ENCODE results near the gene PTP4A1.

The PTP4A1 gene

GRCh38 chr6:63554782-63555181, 17.5 kb upstream of the PTP4A1 start:
- no peak for DNase-seq (ENCODE audit: low read depth in 1 of 2, low spot score in 1 of 2)

- DNase-seq (ENCODE audit: low read depth in 1 of 2, low spot score in 1 of 2): no peak
Measured at GRCh38 chr6:63556369-63556768, 15.9 kb upstream of the PTP4A1 start.

- DNase-seq (ENCODE audit: low read depth in 1 of 2, low spot score in 1 of 2): no peak
Measured at GRCh38 chr6:63558278-63558677, 14.0 kb upstream of the PTP4A1 start.

GRCh38 chr6:63560801-63561287, 11.4 kb upstream of the PTP4A1 start:
- no peak for DNase-seq (ENCODE audit: low read depth in 1 of 2, low spot score in 1 of 2)

- DNase-seq (ENCODE audit: low read depth in 1 of 2, low spot score in 1 of 2): no peak
Measured at GRCh38 chr6:63561288-63561687, 11.0 kb upstream of the PTP4A1 start.

- no peak for DNase-seq (ENCODE audit: low read depth in 1 of 2, low spot score in 1 of 2)
Measured at GRCh38 chr6:63563235-63563634, 9.0 kb upstream of the PTP4A1 start.

- DNase-seq (ENCODE audit: low read depth in 1 of 2, low spot score in 1 of 2): no peak
Measured at GRCh38 chr6:63565058-63565726, 7.1 kb upstream of the PTP4A1 start.

- DNase-seq (ENCODE audit: low read depth in 1 of 2, low spot score in 1 of 2): no peak
Measured at GRCh38 chr6:63565727-63566596, 6.3 kb upstream of the PTP4A1 start.

GRCh38 chr6:63567966-63568365, 4.3 kb upstream of the PTP4A1 start:
- DNase-seq (ENCODE audit: low read depth in 1 of 2, low spot score in 1 of 2): no peak

- peak in 1 of 2 donors; percentile 5 for DNase-seq (ENCODE audit: low read depth in 1 of 2, low spot score in 1 of 2)
Measured at GRCh38 chr6:63571361-63572043, 778 bp upstream of the PTP4A1 start.

GRCh38 chr6:63572747-63573075, 431 bp downstream of the PTP4A1 start:
- no peak for DNase-seq (ENCODE audit: low read depth in 1 of 2, low spot score in 1 of 2)

GRCh38 chr6:63573076-63573898, 1.0 kb downstream of the PTP4A1 start:
- DNase-seq (ENCODE audit: low read depth in 1 of 2, low spot score in 1 of 2): peak; percentile 41 to 42

- DNase-seq (ENCODE audit: low read depth in 1 of 2, low spot score in 1 of 2): no peak
Measured at GRCh38 chr6:63573899-63574553, 1.7 kb downstream of the PTP4A1 start.

GRCh38 chr6:63574554-63574900, 2.2 kb downstream of the PTP4A1 start:
- no peak for DNase-seq (ENCODE audit: low read depth in 1 of 2, low spot score in 1 of 2)

GRCh38 chr6:63576147-63576772, 4.0 kb downstream of the PTP4A1 start:
- DNase-seq (ENCODE audit: low read depth in 1 of 2, low spot score in 1 of 2): no peak

GRCh38 chr6:63576985-63577712, 4.9 kb downstream of the PTP4A1 start:
- no peak for DNase-seq (ENCODE audit: low read depth in 1 of 2, low spot score in 1 of 2)

GRCh38 chr6:63578757-63579156, 6.5 kb downstream of the PTP4A1 start:
- no peak for DNase-seq (ENCODE audit: low read depth in 1 of 2, low spot score in 1 of 2)

GRCh38 chr6:63579937-63580703, 7.8 kb downstream of the PTP4A1 start:
- no peak for DNase-seq (ENCODE audit: low read depth in 1 of 2, low spot score in 1 of 2)

- DNase-seq (ENCODE audit: low read depth in 1 of 2, low spot score in 1 of 2): no peak
Measured at GRCh38 chr6:63580704-63580961, 8.4 kb downstream of the PTP4A1 start.
